Activated CD8-positive, alpha-beta memory T cell treated with anti-CD3 and anti-CD28 coated beads, Interleukin-2, amount 50 U/mL, for 48 hours (primary cell): ENCODE data around the gene CAMTA1.

Experiments
- DNase-seq: peaks from one replicate; pipeline ENCODE4 v3.0.0-alpha.2; 2020

CAMTA1 gene

DNA sequence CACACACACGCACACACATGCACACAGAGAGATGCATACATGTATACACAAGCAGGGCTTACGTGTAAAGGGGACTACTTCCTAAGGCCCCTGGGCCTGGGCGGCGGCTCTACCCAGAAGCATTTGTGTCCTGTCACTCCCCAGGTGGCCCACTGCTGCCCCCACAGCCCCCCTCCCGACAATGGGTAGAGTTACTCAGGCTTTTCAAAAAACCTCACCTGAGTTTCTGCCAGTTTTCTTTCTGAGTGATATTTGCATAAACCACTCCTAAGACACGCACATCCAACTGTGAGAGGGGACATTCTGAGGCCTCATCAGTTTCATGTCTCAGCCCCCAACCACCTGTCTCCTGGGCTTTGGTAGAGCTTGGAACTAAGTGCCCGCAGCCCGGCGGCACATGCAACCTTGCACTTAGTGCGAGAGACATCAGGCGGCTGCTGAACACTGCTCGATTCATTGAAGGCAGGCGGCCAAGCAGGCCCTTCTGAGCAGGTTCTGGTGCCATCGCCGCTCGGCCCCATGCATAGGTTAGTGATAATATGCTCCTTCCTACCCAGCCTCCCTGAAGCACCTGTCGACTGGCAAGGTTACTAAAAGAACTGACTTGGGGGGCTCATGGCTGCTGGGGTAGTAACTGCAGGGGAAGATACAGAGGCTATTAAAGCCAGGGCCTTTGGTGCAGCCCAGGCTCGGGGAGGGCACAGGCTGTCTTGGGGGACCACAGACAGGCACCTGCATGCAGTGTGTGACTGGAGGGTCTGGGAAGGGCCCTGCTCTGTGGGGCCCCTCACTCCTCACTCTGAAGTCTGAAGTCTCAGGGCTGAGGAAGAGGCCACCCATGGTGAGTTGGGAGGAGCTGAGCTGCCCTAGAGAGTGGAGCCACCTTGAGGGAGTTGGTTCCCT is 621.6 kb downstream of the CAMTA1 start:
- DNase-seq = peak; percentile 17

DNA sequence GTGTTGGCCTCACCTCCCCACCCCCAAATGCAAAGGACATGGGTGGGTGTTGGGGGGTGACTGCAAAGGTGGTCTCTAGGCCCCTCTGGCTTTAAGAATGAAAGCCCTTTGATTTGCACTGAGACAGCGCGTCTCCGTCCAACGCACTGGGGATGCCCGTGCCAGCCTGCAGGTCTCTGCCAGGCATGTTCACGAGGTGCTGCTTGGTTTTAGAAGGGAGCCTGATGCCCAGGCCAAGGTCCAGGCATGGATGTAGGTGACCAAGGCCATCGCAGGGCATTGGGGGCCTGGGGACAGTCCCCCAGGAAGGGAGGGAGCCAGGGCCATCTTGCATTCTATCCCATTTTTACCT is 622.3 kb downstream of the CAMTA1 start:
- peak; percentile 2 for DNase-seq

DNA sequence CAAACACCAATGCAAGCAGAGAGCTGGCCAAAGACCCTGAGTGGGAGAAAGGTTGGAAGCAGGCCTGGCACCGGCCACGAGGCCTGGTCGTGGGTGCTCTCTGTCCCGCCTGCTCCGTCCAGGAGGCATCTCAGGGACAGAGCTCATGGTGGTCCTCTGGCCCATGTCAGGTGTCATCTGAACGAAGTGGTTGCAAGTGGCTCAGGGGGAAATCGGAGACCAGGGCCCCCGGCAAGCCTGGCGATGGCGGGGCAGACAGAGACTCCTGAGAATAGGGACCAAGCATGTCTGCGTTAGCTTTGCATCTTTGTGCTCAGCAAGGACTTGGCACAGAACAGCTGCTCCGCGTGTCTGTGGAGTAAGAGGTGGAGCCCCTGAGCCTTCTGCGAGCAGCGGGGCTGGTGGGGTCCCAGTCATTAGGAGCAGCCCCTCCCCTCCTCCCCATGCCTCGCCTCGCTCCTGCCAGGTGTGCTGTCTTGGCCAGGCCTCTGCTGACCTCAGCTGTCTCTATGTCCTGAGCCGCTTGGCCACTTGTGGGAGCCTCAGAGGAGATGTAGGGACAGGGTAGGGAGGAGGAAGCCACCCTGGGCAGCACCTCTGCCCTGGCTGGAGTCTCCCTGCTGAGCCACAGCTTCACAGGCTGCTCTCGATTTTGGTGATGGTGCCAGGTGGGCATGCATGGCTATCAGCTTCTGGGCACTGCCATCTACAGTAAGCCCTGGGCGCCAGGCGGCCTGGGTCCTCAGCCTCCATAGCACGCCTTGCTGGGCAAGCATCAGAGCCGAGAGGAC is 622.9 kb downstream of the CAMTA1 start:
- peak; percentile 42 for DNase-seq

DNA sequence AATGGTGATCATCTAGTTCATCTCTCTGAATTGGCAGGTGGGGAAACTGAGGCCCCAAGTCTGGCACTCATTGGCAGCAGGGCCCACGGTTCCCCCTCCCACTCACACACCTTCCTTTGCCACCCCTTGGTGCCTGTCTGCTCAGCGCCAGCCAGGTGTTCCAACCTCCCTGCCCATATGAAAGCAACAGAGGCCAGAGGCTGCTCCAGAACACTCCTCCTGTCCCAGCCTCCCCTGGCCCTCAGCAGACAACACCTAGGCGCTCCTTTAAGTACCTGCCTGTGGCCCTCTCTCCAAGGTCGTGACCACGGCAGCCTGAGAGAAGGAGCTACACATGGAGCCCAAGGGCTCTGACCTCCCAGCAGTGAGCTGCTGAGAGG is 623.5 kb downstream of the CAMTA1 start:
- peak; percentile 30 for DNase-seq

DNA sequence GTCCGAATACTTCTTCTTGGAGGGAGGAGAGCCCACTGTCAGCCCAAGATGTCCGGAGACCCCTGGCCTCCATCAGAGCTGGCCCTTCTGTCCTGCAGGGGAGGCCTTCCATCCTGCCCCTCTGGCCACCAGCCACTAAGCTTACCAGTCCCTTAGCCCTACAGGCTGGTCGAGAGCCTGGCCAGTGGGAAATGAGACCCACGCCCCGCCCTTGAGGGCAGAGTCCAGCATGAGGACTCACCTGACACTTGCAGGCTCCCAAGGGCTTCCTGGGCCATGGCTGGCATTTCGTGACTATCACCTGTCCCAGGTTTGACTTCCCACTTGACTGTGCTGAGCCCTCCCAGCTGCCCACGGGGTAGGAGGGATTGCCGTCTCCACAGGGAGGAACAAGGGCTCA is 624.0 kb downstream of the CAMTA1 start:
- peak; percentile 36 for DNase-seq

DNA sequence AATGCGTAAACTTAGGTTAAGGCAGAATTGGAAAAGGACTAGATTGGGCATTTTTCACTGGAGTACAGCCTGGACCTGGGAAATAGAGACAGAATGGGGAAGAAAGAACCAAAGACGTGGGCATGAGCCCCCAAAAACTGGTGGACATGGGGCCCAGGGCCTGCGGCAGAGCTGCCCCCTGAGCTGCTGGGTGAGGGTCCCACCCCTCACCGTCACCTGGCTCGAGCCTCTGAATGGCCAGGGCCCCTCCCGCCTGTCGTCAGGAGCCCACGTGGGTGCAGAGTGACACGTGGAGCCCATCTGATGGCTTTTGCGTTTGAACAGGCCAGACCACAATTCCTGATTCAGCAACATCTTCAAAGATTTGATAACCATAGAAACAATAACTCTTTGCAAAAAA is 624.9 kb downstream of the CAMTA1 start:
- peak; percentile 20 for DNase-seq

DNA sequence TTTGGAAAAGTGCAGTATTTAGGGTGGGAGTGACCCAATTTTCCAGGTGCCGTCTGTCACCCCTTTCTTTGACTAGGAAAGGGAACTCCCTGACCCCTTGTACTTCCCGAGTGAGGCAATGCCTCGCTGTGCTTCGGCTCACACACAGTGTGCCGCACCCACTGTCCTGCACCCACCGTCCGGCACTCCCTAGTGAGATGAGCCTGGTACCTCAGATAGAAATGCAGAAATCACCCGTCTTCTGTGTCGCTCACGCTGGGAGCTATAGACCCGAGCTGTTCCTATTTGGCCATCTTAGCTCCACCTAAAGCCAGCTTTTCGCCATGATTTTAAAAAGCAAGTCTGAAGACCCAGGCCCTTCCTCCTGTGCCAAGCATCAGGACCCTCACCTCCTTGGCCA is 632.4 kb downstream of the CAMTA1 start:
- DNase-seq = peak; percentile 1

DNA sequence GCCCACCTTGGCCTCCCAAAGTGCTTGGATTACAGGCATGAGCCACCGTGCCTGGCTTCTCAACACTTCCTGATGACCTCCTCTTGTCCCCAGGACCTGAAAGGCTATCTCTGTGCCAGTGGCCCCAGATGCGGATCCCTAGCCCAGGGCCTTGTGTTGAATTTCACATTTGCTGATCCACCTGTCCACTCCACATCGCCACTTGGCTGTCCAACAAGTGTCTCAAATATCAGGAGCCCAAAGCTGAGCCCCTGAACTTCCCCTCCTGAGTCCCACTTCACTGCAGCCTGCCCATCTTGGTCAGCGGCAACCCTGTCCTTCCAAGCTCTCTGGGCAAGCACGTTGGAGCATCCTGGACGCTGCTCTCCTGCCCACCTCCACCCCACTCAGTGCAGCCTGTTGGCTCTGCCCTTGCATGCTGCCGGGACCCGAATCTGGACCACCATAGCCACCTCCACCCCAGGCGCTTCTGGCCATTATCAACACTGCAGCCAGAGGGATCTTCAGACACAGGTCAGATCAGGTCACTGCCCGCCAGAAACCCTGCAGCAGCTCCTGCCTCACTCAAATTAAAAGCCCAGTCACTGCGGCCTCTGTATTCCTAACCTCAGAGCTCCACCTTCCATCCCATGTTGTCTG is 633.3 kb downstream of the CAMTA1 start:
- DNase-seq = peak; percentile 13

DNA sequence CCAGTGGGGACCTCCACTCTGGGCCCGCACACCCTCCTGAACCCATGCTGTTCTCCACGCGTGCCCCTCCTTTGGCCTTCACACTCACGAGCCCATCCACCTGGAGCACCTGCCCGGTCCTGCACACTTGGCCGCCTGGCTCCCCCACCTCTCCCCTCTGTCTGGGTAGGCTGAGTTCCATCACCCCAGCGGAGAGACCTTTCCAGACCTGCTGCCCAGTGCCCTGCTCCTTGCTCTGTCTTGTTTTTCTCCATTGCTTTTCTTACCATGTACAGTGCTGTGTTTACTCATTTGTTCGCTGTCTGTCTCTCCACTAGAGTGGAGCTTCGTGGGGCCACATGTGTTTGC is 634.8 kb downstream of the CAMTA1 start:
- DNase-seq = peak; percentile 15

DNA sequence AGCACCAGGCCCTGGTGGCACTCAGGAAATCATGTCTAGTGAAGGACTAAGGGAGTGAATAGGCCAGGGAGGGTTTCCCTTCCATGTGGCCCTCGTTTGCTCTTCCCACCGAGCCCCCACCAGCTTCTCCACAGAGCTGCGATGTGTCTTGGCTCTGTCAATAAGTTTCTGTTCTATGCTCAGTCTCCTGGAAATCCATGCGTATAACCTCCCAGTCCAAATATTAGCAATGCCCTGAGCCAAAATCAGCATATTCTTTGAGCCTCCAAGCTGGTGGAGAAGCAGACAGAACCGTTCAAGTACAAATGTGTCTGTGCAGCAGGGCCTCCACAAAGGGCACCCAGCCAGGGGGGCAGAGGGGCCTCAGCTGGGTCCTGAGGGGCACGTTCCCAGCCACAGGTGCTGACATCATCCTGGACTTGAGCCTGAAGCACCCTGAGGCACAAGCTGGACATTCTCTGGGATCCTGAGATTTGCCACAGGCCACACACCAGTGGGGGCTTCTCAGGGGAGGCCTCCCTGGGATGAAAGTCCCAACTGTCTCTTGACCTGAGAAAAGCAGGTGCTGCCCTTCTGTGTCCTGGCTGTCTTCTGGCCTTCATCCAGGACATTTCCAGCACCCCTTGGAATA is 635.3 kb downstream of the CAMTA1 start:
- peak; percentile 17 for DNase-seq

DNA sequence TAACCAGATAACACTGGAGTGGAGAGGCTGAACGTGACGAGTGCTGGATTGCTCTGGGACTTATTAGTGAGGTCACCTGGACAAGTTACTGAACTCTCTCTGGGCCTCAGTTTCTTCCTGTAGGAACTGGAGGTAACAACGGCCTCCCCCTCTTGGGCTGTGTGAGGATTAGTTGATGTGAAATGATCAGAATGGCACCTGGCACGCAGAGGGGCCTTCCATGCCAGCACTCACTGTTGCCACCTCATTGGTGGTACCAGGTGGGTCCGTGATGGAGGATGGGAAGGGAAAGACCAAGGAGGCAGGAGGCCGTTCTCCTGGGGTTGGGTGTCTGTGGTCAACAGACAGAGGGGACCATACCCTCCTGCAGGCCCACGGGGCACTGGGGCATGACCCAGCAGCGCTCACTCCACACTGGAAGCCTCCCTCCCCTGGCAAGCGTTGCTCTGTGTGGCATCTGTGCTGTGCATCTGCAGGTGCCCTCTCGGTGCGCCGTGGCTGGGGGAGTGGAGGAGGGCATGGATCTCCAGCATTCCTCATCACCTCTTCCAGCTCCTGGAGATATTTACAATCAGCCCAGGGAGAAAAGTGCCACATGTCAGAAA is 636.3 kb downstream of the CAMTA1 start:
- DNase-seq = peak; percentile 13

DNA sequence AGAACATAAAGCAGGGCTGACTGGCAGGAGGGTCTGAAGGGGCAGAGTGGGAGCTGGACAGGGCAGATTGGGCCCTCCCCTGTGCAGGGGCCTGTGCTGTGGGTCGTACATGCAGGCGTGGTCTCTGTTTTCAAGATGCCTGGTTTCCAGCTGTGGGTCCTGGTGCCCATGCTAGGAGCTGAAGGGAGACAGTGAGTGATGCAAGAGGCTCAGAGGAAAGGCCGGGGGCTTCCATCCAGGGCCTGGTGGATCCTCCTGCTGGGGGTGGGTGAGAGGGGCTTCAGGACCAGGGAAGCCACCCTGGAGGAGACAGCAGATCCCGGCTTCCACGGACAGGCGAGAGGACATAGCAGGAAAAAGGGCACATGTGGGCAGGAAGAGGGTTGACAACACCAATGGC is 636.8 kb downstream of the CAMTA1 start:
- DNase-seq = no peak

DNA sequence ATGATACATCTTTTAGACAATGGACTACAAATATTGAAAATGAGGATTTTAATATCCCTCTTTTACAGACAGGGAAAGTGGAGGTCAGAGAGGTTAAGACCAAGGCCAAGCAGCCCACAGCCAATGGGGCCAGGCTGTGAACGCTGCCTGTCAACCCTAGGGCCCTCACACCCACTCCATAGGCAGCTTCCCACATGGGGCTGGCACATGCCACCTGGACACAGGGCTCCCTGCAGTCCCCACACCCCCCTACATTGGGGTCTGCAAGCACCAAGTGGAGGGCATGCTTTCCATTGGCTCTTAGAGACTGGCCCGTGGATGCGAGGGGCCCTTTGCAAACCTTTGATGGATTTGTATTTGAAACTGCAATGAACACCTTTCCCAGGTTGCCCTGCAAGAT is 637.3 kb downstream of the CAMTA1 start:
- no peak for DNase-seq

DNA sequence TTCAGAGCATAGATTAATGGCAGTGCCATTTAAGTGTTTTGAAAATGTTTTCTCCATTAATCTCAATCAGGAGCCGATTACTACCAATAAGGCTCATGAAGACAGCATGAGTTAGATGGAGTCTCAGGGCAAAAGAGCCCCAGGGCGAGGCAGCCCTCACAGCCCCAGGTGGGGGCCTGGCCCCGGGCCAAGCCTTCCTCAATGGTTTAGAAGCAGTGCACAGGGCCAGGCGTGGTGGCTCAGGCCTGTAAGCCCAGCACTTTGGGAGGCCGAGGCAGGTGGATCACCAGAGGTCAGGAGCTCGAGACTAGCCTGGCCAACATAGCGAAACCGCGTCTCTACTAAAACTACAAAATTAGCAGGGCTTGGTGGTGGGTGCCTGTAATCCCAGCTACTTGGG is 637.7 kb downstream of the CAMTA1 start:
- DNase-seq = no peak

DNA sequence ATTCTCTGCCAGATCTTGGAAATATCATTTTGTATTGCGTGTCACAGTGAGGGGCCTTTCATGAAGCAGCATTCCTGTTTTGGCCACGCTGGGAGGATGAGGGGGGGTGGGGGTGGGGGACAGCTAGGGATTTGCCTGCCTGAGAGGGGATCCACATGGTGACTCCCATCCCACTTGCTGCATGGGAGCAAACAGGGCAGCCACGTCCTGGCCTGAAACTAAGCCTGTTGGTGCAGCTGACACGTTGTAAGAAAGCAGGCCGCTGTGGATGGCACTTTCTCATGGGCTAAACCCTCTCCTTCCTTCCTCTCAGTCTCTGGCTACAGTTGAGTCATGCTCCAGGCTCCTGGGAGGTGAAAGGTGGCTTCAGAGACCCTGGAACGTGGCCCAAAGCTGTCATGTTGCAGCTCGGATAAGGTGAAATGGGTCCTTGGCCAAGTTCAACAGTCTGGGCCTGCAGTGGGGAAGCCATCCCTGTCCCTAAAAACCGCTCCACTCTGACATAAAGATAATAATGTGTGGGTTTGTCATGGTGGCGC is 639.2 kb downstream of the CAMTA1 start:
- DNase-seq = no peak

DNA sequence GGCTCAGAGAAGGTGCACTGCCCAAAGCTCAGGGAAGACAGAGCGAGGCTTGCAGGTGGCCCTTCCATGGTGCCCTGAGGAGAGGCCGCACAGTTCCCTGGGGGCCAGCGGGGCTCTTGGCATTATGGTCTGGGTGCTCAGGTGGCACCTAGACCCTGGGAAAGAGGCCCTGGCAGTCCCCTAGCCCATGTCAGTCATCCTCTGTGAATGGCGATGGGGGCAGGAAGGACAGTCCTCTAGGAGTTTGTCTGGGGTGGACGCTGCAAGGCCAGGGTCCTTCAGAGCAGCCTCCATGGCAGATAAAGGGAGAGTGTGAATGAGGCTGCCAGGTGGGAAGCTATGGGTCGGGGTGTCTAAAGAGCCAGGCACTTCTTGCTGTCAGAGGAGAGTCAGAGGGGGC is 640.0 kb downstream of the CAMTA1 start:
- DNase-seq = no peak

DNA sequence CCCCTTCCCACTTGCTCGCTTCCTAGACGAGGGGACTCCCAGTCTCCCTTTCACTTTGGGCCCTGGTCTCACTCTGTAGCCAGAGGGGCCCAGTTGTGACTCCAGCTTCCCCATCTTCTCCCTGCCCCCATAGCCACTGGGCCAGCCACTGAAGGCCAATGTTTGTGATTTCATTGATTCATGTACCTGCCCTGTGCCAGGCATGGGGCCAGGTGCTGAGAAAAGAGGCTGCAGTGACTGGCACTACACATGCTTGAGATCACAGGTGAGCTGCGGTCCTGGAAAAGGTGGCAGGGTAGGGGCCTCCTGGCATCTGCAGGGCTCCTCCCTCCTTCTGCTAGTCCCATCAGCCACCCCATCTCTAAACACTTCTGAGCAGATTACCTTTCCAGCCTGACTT is 640.5 kb downstream of the CAMTA1 start:
- DNase-seq = no peak

DNA sequence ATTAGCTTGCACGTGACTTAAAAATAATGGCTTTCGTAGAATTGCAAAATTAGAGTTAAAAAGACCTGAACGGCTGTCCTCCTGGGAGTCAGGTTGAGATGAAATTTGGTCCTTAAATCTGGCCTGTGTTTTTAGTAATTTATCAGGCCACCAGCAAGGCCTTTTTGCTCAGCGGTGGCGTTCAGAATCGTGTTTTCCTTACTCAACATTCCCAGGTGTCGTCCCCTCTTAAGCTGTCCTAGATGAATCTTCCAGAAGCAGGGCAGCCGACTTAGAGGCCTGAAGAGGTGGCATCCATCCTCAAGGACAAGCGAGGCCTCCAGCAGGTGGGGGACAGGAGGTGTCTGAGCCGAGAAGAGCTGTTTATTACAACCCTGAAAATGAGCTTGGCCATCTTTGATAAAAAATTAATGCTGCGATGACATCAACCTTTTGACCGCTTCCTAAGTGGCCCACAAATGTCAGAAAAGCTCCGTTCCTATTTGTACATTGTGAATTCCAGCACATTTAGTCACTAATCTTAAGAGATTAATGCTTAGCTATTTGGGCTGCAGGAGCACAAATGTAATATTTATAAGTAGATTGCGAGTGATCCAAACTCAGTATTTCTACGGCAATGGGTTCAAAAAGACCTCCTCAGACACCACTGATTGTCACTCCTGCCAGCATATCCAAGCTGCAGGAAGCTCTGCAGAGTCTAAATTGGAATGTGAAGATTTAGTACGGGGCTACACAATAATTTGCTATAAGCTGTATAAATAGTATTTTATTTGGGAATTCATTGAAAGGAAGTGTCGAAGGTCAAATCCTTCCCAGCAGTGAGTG is 641.7 kb downstream of the CAMTA1 start:
- DNase-seq = no peak

DNA sequence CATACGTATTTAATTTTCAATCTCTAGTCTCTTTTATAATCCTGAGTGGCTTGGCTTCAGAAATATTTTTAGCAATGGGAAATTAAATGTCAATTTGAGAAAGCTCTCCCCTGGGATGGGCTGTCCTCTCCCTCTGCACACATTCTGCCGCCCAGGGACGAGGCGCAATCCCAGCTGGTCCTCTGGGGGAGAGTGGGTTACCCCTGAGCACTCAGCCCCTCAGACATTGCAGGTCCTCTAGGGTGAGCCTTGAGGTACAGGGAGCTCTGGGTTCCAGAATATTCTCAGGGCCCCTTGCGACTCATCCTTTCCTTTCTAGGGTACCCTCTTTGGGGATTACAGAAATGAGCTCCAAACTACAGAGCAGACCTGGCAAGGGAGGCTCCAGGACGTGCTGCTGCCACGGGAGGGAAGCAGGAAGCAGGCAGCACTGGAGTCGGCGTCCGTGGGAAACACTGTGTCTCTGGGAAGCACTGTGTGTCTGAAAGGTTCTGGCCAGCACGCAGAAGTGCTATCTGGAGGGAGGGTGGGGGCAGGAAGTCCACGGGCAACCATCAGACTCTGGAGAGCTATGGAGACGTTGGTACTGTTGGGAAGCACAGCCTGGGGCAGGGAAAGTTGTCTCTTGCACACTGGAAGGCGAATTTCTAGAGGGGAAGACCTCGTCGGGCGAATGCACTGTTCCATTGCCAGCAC is 642.5 kb downstream of the CAMTA1 start:
- no peak for DNase-seq

DNA sequence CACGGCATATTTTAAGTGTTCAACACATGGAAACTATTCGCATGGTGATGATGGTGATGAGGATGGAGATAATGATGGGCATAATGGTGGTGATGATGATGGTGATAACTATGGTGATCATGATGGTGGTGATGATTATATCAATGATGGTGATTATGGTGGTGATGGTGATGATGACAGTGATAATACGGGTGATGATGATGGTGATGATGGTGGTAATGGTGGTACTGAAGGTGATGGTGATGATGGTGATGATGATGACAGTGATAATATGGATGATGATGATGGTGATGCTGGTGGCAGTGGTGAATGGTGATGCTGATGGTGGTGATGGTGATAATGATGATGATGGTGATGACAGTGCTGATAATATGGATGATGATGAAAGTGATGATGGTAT is 644.0 kb downstream of the CAMTA1 start:
- DNase-seq = no peak

DNA sequence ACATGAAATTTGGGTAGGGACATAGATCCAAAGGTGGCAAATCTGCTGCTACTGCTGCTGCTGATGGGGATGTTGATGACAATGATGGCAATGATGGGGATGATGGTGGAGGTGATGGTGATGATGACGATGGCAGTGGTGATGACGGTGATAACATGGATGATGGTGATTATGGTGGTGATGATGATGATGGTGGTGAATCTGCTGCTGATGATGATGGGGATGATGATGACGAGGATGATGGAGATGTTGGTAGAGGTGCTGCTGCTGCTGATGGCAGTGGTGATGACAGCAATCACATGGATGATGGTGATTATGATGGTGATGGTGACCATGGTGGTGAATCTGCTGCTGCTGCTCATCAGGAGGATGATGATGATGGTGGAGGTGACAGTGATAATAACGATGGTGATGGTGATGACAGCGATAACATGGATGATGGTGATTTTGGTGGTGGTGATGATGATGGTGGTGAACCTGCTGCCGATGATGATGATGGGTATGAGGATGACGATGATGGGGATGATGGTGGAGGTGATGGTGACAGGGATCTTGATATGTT is 644.9 kb downstream of the CAMTA1 start:
- DNase-seq = no peak
